Heart left ventricle (tissue), 13 donors: Measurements from ENCODE around the gene ZFAND2B.

ENCODE experiments used
- CTCF ChIP-seq, 12 donors: fragments of 200-600 bp; sonication (generic) in 4 of 12; IDR thresholded peaks; one replicate each; pipeline versions ENCODE4 v1.5.0 to v1.8.0; 2018 to 2022; ENCODE audit warnings: antibody characterized with exemption in 12 of 12, mild to moderate bottlenecking in 5 of 12
- POLR2A ChIP-seq, 2 donors: fragments of 450-650 bp; IDR thresholded peaks; one replicate each; pipeline ENCODE4 v1.6.1; 2017; ENCODE audit warnings: antibody characterized with exemption in 2 of 2, mild to moderate bottlenecking in 2 of 2, moderate library complexity in 2 of 2
- donor health status: ischemic (EF 13 %, LVEDD 7.1; RV severe dilation, severe dysfunction).
- donor health status: DM: no; HTN: yes; CAD: no.
- donor health status: DM: no; HTN: no; CAD: no.
- donor health status: ischemic (EF 25% LVEDD 6.9; RV normal size, moderate dysfunction).
- donor health status: ischemic (EF 25% LVEDD 5.7; RV mildly dilated, moderate dysfunction).
- donor health status: ischemic (EF 35%, LVEDD 5.7; RV mildly dilated, moderate dysfunction).
- donor health status: nonischemic (EF 11% LVEDD 7.7; RV severe dilation, severe dysfunction).
- donor health status: DM: yes; HTN: yes; CAD: no.
- donor health status: PGD.
- donor health status: ischemic (EF 29% LVEDD 5.4; RV normal size, mild dysfunction).
- donor health status: nonischemic (EF 23%, LVEDD 6.1; RV moderate dilation, normal function).

GRCh38 chr2:219181531-219181930, 25.1 kb upstream of the ZFAND2B start:
- TF ChIP-seq POLR2A (IDR thresholded peaks at IDR 0.05): no peak
- no peak for TF ChIP-seq CTCF (IDR thresholded peaks at IDR 0.05)
